IPS DF 4.7 (cell line): ENCODE results near the gene CD72.
"Not testable (repeated sequence)": the region's sequence is repeated elsewhere in the genome, so short reads cannot be mapped to it uniquely, and the experiment has no call there.

Experiments used
- DNase-seq: peaks from one replicate; pipeline ENCODE4 v3.0.0-alpha.2; 2013; ENCODE audit warnings: low spot score; ENCODE audit errors: extremely low read depth

The CD72 gene

GRCh38 chr9:35598866-35599590, 19.2 kb downstream of the CD72 start:
- DNase-seq: no peak

- not testable (repeated sequence) for DNase-seq
These were observed 21.3 kb downstream of the CD72 start for GRCh38 chr9:35596907-35597306.

DNA sequence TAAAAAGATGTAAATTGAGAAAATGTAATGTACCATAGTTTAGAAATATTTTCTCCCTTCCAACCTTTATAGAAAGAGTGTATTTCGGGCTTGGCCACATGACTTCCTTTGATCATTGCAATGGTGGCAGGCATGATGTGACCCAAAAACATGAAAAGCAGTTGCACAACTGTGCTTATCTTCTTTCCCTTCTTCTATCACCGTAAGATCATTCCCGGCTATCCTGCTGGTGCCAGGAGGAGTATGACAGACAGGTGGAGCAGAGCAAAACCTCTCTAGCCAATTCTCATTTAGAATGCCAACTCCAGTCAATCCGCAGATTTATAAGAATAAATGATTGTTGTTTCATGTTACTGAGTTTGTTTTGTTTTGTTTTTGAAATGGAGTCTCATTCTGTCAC, 23.7 kb downstream of the CD72 start:
- DNase-seq: no peak

GRCh38 chr9:35593581-35593980, 24.6 kb downstream of the CD72 start:
- no peak for DNase-seq

DNA sequence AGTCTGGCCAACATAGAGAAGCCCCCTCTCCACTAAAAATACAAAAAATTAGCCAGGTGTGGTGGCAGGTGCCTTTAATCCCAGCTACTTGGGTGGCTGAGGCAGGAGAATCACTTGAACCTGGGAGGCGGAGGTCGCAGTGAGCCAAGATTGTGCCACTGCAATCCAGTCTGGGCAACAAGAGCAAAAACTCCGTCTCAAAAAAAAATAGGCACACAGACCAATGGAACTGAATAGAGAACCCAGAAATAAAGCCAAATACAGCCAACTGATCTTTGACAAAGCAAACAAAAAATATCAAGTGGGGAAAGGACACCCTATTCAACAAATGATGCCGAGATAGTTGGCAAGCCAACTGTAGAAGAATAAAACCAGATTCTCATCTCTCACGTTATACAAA, 29.7 kb downstream of the CD72 start:
- DNase-seq: not testable (repeated sequence)

DNA sequence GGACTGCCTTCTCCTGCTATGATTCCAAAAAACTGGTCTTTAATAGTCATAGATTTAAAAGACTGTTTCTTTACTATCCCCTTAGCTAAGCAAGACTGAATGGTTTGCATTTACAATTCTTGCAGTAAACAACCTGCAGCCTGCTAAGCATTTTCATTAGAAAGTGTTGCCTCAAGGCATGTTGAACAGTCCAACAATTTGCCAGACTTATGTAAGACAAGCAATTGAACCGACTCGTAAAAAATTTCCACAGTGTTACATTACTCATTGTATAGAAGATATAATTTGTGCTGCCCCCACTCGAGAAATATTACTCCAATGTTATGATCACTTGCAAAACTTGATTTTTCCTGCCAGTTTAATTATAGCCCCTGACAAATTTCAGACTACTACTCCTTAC, 33.5 kb downstream of the CD72 start:
- not testable (repeated sequence) for DNase-seq

- not testable (repeated sequence) for DNase-seq
These were observed 34.7 kb downstream of the CD72 start for GRCh38 chr9:35583521-35583920.

- DNase-seq: not testable (repeated sequence)
These were observed 38.5 kb downstream of the CD72 start for GRCh38 chr9:35579659-35580227.

DNA sequence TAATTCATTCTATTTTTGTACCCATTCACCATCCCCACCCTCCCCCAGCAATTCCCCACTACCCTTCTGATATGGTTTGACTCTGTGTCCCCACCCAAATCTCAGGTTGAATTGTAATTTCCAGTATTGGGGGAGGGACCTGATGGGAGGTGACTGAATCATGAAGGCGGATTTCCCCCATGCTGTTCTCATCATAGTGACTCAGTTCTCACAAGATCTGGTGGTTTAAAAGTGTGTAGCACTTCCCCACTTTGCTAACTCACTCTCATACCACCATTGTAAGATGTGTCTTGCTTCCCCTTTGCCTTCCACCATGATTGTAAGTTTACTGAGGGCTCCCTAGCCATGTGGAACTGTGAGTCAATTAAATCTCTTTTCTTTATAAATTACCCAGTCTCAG, 39.1 kb downstream of the CD72 start:
- no peak for DNase-seq

- no peak for DNase-seq
These were observed 40.7 kb downstream of the CD72 start for GRCh38 chr9:35577486-35577885.

DNA sequence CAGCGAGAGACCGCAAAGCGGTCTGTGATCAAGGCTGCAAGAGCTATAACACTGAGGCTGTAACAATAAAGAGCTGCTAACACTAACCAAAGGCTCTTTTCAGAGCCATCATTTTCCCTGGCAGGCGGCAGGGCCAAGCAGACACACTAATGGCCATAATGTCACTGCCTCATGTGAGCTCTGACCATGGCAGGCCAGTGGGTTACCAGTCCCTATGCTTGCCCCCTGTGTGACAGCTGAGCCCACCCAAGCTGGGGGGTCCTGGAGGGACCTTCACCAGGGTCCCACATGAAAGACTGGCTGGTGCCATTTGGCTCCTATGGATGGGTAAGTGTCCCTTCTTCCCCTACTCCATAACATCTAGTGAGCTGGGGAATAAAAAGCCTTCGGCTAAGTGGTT, 42.7 kb downstream of the CD72 start:
- DNase-seq: no peak

GRCh38 chr9:35574578-35575122, 43.6 kb downstream of the CD72 start:
- DNase-seq: no peak

GRCh38 chr9:35570709-35571504, 47.3 kb downstream of the CD72 start:
- no peak for DNase-seq

DNA sequence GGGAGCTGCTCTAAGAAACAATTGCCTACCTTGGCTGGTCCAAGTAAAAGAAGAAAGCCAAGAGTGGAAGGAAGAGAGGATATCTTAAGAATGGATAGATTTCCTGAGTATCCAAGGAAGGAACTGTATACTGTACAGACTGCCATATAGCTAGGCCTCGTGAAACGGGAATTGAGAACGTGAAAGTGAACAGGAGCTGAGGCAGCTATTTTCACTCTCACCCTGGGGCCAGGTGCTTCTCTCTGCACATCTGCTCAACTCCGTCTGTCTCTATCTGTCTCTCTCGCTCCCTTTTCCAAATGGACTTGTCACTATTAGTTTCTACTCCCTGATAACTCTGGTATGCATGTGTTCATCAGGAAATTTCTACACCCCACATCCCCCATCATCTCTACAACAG, 49.0 kb downstream of the CD72 start:
- no peak for DNase-seq

DNA sequence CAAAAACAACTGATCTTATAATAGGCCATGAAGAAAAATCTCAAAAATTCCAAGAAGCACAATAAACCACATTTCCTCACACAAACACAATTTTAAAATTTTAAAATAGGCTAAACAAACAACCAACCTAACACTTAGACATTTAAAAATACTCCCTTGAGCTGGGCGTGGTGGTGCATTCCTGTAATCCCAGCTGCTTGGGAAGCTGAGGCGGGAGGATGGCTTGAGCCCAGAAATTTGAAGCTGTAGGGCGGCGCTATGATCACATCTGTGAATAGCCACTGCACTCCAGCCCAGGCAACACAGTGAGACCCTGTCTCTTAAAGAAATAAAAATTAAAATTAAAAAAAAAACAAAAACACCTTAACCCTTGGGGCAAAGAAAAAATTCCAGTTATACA, 50.0 kb downstream of the CD72 start:
- DNase-seq: no peak

- DNase-seq: no peak
These were observed 51.8 kb downstream of the CD72 start for GRCh38 chr9:35566417-35566816.

- no peak for DNase-seq
These were observed 53.6 kb downstream of the CD72 start for GRCh38 chr9:35564658-35565061.

- DNase-seq: no peak
These were observed 54.4 kb downstream of the CD72 start for GRCh38 chr9:35563791-35564197.

DNA sequence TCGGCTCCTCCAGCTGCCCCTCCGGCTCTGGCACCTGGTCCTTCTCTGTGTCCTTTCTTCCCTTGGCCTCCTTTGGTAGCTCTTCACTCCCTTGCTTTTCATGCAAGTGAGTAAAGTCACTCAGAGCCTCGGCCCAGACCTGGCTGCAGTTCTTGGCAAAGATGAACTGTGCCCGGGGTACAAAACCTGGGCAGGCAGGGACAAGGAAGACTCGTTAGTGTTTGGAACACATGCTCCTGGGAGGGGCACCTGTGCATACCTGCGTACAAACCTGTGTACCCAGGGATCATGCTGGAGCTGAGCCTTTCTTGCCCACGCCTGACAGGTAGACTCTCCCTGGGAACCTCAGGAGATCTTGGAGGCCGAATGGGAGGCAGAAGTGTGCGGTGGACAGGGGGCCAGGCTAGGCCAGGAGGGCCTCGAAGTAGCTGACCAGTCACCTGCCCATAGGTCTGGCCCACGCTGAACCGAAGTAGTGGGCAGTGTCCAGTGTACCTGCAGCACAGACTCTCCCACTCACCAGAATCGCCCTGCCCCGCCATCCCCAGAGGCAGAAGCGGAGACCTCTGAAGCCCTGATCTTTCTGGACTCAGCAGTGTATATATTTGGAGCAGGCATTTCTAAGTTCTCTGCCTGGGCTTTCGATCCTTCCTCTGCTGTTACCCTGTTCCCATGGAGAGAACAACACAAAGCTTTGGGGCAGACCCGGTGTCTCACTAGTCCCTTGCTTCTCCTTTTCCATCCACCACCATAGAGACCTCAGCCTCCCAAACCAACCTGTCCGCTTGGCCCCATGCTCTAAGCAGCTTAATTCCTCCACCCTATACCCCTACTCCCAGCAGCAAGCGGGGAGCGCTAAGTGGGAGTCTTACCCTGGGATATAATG, 55.1 kb downstream of the CD72 start:
- DNase-seq: no peak

DNA sequence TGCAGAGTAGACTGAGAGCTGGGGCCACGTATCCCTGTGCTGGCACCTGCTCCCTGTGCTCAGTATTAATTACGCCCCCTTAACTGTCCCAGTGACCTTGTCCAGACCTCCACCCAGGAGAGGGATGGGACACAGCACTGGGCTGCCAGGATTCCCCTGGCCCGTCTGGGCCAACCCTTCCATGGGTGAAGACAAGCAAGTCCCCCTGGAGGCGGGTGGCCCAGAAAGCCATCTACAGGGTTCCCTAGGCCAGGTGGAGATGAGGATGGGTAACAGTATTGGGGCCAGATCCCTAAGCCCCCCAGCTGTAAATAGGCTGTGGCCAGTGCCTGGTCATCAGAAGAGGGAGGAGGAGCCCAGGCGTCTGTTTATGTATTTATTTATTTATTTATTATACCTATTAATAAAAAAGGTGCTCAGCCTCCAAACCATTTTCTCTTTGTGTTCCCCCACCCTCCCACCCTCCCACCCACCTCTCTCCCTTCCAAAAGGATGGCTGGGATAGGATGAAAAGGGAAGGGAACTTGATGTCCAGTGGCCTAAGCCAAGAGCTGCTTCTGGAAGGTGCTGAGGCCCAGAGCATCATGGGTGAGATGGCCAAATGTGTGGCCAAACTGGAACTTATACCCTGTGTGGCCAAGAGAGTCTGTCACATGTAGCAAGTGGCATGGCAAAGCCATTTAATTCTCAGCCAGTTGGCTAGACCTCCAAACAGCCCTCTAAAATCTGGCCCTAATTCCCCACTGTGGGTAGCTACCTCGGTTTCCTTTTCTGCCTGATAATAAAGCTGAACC, 56.5 kb downstream of the CD72 start:
- DNase-seq: no peak
